Osteocyte (in vitro differentiated cells): ENCODE data around the gene GRAMD1B. TPM values are rescaled to one million over a fixed set of nuclear protein-coding genes. Genes with fewer than 3 reads are reported as not detected.

Experiments used
- DNase-seq: peaks from one replicate; pipeline ENCODE4 v3.0.0; 2021; ENCODE audit warnings: mixed read lengths; ENCODE audit not compliant: unreplicated experiment; ENCODE audit errors: extremely low spot score
- H3K27ac Mint-ChIP-seq: one replicate; pipeline ENCODE4 v1.8.0; 2021; ENCODE audit warnings: mild to moderate bottlenecking, mixed read lengths; ENCODE audit not compliant: unreplicated experiment
- H3K27me3 Mint-ChIP-seq: one replicate; pipeline ENCODE4 v1.8.0; 2021; ENCODE audit warnings: mixed read lengths; ENCODE audit not compliant: unreplicated experiment
- H3K36me3 Mint-ChIP-seq: one replicate; pipeline ENCODE4 v1.8.0; 2021; ENCODE audit warnings: mixed read lengths; ENCODE audit not compliant: unreplicated experiment
- H3K4me1 Mint-ChIP-seq: one replicate; pipeline ENCODE4 v1.8.0; 2021; ENCODE audit warnings: mixed read lengths; ENCODE audit not compliant: unreplicated experiment
- H3K4me3 Mint-ChIP-seq: one replicate; pipeline ENCODE4 v1.8.0; 2021; ENCODE audit warnings: mild to moderate bottlenecking, moderate library complexity, mixed read lengths; ENCODE audit not compliant: unreplicated experiment
- H3K9me3 Mint-ChIP-seq: one replicate; pipeline ENCODE4 v1.8.0; 2021; ENCODE audit warnings: mixed read lengths; ENCODE audit not compliant: unreplicated experiment
- CTCF ChIP-seq: fragments of 200-600 bp; sonication (generic); IDR thresholded peaks from 2 replicates; pipeline ENCODE4 v1.5.0; 2021; ENCODE audit warnings: antibody characterized with exemption, mild to moderate bottlenecking, moderate library complexity
- total RNA-seq: library from RNA; stranded (reverse); gene quantifications from 2 replicates; pipeline ENCODE4 v1.2.1, GENCODE V29; 2021

Gene GRAMD1B
- total RNA-seq, 1 donor from 2014 or later = 1.9 TPM

- DNase-seq = no peak
- Mint-ChIP-seq H3K27me3 (no peaks in the 10 kb centered on the region), H3K4me1 (no peaks in the 10 kb centered on the region), H3K4me3 (no peak overlapping the region), H3K9me3 (peaks cover 3% of the 10 kb centered on the region), H3K27ac (no peak overlapping the region), H3K36me3 (no peaks in the 10 kb centered on the region)
- no peak for TF ChIP-seq CTCF
Measured at GRCh38 chr11:123526027-123526805, 96.1 kb downstream of the GRAMD1B start.

GRCh38 chr11:123526918-123527317, 96.8 kb downstream of the GRAMD1B start:
- no peak for TF ChIP-seq CTCF
- H3K4me1 Mint-ChIP-seq = no peaks in the 10 kb centered on the region
- H3K27me3 Mint-ChIP-seq = no peaks in the 10 kb centered on the region
- DNase-seq = no peak
- H3K36me3 Mint-ChIP-seq = no peaks in the 10 kb centered on the region
- H3K4me3 Mint-ChIP-seq = no peak overlapping the region
- no peak overlapping the region for H3K27ac Mint-ChIP-seq
- H3K9me3 Mint-ChIP-seq = no peaks in the 10 kb centered on the region

GRCh38 chr11:123527526-123527925, 97.5 kb downstream of the GRAMD1B start:
- no peak overlapping the region for H3K4me3 Mint-ChIP-seq
- no peaks in the 10 kb centered on the region for H3K27me3 Mint-ChIP-seq
- H3K27ac Mint-ChIP-seq = no peak overlapping the region
- no peak for TF ChIP-seq CTCF
- H3K9me3 Mint-ChIP-seq = no peaks in the 10 kb centered on the region
- no peak for DNase-seq
- no peaks in the 10 kb centered on the region for H3K36me3 Mint-ChIP-seq
- no peaks in the 10 kb centered on the region for H3K4me1 Mint-ChIP-seq

- Mint-ChIP-seq H3K4me1 (no peaks in the 10 kb centered on the region), H3K36me3 (no peaks in the 10 kb centered on the region), H3K27me3 (no peaks in the 10 kb centered on the region), H3K9me3 (no peaks in the 10 kb centered on the region), H3K27ac (no peak overlapping the region), H3K4me3 (no peak overlapping the region)
- no peak for TF ChIP-seq CTCF
- no peak for DNase-seq
Measured at GRCh38 chr11:123527947-123528346, 97.9 kb downstream of the GRAMD1B start.

- H3K27ac Mint-ChIP-seq = no peak overlapping the region
- no peaks in the 10 kb centered on the region for H3K4me1 Mint-ChIP-seq
- no peak for TF ChIP-seq CTCF
- no peaks in the 10 kb centered on the region for H3K27me3 Mint-ChIP-seq
- no peak overlapping the region for H3K4me3 Mint-ChIP-seq
- no peaks in the 10 kb centered on the region for H3K9me3 Mint-ChIP-seq
- no peak for DNase-seq
- no peaks in the 10 kb centered on the region for H3K36me3 Mint-ChIP-seq
Measured at GRCh38 chr11:123531325-123531724, 101.3 kb downstream of the GRAMD1B start.
